Measurements from ENCODE around the gene IRX6.
A peak's percentile ranks its signal among the peaks of the same experiment; 100 is the strongest.

IRX6 gene

DNA sequence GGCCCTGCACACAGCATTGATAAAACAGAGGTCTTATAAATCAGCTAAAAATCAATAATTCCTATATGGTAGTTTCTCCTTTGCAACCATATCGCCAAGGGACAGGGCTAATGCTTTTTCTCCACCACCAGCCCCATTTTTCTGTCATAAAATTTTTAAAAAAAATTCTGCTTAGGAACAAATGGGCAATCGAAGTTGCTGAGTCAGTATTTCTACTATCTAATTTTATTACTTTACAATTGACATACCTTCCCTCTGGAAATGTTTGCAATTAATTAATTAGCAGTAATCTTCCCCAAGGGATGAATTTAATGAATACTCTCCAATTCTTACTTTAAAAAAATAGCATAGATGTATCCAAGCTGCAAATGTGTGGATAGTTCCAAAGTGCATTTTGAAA lies 1.7 kb upstream of the IRX6 start:
- DNase-seq (ENCODE audit: low read depth in 2 of 2): no peak

DNA sequence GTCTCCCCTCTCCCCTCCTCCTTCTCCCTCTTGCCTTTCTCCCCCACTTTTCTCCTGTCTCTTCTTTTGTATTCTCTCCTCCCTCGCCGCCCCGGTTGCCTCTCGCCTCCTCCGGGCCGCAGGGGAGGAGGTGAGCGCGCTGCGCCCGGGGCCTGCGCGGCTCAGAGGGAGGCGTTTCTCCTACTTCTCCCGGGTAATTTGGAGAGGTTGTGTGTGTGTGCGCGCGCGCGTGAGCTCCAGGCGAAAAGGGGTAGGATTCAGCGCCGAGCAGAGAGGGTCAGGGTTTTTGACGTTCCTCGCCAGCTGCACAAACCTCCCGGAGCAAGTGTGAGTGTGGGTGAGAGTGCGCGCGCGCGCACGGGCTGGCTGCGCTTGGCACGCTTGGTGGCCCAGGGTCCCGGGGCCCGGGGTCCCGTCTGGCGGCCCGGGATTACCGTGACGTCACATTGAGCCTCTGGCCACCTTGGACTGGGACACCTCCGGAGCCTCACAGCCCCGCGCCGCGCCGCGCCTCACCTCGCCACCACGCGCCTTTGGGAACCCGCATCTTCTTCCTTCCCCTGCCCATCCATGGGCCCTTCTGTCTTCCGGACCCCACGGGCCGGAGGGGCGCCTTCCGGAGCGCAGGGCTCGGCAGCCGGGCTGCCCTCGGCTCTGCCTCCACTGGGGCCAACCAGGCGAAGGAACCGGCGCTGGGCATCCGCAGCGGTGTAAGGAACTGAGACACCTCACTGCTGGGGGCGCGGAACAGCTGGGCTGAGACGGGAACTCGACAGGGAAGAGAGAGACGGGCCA lies 479 bp downstream of the IRX6 start:
- no peak for DNase-seq (ENCODE audit: low read depth in 2 of 2)

DNA sequence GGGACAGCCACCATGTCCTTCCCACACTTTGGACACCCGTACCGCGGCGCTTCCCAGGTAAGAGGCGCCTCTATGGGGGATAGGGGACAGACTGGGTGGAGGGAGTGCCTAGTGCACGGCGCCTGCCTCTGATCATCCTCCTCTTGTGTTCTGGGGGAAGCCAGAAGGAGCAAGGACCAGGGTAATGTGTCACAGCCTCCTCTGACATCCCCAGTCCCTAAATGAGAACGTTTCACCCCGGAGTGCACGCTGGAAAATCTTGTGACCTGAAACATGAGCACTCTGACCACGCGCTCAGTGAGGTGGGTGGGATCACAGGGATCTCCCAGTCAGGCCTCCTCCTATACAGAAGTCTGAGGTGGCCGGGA lies 1.1 kb downstream of the IRX6 start:
- DNase-seq (ENCODE audit: low read depth in 2 of 2): no peak

DNA sequence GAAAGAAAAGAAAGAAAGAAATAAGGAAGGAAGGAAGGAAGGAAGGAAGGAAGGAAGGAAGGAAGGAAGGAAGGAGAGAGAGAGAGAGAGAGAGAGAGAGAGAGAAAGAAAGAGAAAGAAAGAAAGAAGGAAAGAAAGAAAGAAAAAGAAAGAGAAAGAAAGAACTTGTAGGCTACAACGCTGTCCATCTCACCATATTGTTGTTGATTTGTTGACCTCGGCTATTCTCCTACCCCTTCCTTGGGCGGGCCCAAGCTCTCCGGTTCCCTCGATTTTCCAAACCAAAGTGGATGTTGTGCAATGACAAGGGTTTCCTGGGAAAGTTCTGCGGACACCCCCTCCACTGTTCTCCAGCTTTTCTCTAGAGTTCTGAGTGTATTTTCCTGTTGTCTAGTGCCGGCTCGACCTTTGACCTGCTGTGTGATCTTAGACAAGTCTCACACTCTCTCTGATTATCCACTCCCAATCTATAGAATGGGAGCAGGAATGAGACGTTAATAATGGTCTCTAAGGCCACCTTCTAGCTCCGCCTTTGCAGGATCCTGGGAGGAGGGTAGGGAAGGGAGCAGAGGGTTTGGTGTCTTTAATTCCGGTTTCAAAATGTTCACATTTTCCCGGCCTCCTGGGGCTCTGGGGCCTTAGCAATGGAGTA lies 1.6 kb downstream of the IRX6 start:
- DNase-seq (ENCODE audit: low read depth in 2 of 2): no peak

DNA sequence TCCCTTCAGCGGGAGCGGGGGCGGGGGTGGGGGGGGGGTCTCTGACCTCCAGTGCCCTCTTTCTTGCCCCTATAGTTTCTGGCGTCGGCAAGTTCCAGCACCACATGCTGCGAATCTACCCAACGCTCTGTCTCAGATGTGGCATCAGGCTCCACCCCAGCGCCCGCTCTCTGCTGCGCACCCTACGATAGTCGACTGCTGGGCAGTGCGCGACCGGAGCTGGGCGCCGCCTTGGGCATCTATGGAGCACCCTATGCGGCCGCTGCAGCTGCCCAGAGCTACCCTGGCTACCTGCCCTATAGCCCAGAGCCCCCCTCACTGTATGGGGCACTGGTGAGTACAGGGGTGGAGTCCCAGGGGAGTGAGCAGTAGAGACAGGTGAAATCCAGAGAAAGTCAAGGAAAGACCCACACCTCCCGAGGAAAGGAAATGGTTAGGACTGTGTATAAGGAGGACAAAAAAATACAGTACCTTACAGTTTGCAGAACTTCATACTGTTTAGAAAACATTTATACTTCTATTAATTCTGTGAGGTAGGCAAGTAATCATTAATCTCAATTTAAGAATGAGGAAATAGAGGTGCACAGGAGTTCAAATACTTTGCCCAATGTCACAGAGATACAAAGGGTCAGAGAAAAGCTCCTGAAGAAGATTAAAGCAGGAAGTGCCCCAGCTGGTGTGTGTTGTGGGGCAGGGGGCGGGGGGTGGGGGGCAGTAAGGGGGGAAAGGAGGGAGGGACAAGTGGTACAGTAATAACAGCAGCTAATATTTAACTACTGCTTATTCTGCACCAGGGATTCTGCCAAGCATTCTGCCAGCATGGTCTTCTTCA lies 2.5 kb downstream of the IRX6 start:
- no peak for DNase-seq (ENCODE audit: low read depth in 2 of 2)

DNA sequence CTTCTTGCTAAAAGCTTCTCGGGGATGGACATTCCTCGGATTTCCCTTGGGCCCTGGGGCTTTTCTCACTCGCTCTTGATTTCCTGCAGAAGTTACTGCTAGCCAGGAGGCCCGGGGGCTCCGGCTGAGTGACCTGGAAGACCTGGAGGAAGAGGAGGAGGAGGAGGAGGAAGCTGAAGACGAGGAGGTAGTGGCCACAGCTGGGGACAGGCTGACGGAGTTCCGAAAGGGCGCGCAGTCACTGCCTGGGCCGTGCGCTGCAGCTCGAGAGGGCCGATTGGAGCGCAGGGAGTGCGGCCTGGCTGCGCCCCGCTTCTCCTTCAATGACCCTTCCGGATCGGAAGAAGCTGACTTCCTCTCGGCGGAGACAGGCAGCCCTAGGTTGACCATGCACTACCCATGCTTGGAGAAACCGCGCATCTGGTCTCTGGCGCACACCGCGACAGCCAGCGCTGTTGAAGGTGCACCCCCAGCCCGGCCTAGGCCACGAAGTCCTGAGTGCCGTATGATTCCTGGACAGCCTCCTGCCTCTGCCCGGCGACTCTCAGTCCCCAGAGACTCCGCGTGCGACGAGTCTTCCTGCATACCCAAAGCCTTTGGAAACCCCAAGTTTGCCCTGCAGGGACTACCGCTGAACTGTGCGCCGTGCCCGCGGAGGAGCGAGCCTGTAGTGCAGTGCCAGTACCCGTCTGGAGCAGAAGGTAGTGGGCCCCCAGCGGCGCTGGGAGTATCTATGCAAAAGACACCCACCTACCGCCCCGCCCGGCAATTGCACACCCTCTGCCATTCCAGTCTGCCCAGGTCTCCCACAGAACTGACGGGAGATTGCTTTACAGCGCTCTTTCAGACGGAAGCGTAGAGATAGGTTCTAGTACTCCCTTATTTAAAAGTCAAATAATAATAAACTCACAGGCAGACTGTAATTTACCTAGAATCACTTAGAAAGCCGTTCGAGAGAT lies 4.9 kb downstream of the IRX6 start:
- DNase-seq (ENCODE audit: low read depth in 2 of 2): no peak

DNA sequence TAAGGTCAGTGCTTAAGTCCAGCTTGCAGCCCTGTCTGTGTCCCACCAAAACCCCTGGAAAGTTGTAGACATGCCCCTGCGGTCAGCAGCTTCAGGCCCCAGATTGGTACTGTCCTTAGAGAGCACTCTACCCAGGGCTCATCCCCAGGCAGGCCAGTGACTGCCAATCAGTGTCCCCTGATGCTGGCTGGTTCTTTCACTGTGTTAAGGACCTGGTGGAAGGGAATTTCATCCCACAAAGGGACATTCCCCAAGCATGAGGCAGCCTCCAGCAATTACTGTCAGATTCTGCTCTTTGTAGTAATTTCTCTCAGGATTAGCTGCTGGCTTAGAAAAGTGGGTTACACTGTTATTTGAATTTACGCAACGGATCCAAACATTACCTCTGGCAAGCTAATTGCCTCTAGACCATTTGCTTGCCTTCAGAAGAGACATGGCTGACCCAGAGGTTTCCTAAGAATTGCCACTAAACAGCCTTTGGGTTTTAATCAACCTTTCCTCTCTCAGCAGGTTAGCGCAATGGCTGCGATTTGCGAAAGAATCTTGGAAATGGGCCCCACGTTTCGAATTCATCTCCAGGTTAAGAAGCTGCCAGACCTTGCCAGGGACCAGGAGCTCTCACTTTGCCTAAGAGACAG lies 5.9 kb downstream of the IRX6 start:
- no peak for DNase-seq (ENCODE audit: low read depth in 2 of 2)

DNA sequence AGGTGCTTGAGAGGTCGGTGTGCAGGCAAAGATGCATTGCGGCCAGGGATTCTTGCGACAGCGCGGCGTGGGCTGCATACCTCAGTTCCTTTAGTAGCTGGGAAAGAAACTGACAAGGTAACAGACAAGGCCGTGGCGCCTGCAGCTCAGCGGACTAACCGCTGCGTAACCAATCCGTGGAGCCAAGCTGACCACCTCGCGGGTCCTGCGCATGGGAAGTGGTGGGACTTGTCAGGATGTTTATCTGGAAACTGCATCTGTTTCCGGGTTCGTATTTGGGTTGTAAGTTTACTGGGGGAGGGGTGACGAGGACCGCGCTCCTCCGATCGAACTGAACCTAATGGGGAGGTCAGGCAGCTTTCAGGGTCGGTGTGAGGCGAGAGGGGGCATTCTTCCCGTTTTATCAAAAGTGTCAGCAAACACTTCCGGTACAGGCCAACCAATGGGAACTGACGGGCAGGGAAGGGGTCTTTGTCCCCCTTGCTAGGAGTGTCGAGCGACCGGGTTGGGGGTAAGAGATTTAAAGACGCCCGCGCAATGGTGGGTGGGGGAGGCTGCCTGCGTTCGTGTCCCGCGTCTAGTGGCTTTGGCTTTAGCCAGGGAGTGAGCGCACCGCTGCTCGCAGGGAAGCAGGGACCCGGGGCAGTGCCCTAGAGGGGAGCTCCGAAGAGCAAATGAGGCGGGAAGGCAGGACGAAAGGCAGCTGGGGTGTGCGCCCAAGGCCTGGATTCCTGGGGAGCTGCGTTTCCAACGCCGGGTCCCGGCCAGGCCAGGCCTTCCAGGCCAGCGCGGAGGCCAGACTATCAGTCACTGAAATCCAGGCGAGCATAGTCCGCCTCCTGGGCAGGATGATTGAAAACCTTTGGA lies 7.0 kb downstream of the IRX6 start:
- no peak for DNase-seq (ENCODE audit: low read depth in 2 of 2)

DNA sequence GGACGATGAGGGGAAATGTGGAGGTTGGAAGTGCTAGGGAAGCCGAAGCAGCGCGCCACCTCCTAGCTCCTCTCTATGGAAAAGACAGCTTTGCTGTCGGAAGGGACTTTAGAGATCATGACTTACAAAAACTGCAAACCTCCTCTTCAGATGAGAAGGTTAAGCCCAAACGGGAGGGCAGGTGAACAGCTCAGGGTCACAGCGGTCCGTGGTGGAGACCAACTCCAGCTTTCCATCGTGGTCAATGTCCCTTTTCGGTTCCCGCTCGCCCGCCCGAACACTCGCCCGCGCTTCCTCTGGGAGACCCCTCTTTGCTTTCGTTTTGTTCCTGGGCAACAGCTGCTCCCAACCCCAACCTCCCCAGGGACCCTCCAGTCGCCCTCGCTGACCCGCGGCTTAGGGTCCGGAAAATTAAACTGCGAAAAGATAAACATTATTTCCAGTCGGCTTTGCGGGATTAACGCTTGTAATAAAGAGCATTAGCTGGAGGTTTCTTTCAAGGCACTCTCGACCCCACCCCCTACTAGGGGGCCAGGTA lies 7.7 kb downstream of the IRX6 start:
- no peak for DNase-seq (ENCODE audit: low read depth in 2 of 2)

DNA sequence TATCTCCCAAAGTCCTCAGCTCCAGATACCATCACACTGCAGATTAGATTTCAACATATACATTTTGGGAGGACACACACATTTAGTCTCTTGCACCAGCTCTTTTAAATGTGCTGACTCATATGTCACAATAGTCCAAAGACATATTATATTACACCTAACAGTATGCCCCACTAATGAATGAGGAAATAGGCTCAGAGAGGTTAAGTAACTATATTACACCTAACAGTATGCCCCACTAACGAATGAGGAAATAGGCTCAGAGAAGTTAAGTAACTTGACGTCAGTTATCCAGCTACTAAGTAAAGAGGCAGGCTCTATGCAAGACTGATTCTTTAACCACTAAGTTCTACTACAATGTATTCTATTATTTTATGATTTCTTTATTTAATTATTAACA lies 9.7 kb downstream of the IRX6 start:
- DNase-seq (ENCODE audit: low read depth in 2 of 2): no peak

DNA sequence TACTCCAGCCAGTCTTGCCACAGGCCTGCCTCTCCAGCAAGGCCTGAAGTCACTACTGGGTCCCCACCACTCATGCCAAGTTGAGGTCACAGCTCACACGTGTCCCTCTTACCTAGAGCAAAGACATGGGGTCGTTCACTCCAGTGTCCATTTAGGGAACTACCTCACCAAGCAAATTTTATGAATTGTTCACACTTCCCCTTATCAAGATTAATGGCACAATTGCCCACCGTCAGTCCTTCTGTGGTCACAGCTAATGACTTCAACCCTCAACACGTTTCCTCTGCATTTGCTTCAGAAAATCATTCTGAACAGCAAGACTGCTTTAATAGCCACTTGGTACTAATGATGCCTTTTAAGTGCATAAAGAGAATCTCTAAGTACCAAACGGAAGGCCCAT lies 14.6 kb downstream of the IRX6 start:
- no peak for DNase-seq (ENCODE audit: low read depth in 2 of 2)

DNA sequence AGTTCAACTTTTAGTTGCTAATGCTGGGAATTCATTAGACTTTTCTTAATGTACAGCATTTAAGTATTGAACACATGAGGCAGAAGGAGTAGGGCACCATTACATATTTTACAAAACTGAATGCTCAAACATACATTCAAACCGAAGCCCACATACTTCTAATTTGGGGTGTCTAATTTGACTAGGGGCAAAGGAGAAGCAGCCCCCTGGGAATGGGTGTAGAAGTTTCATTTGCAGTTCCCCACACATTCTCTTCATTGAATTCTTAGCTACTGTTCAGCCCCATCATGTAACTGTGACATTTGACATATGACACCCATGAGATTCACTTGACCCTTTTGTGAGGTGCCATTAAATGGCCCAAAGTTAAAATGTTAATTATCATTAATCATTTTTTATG lies 16.4 kb downstream of the IRX6 start:
- no peak for DNase-seq (ENCODE audit: low read depth in 2 of 2)

DNA sequence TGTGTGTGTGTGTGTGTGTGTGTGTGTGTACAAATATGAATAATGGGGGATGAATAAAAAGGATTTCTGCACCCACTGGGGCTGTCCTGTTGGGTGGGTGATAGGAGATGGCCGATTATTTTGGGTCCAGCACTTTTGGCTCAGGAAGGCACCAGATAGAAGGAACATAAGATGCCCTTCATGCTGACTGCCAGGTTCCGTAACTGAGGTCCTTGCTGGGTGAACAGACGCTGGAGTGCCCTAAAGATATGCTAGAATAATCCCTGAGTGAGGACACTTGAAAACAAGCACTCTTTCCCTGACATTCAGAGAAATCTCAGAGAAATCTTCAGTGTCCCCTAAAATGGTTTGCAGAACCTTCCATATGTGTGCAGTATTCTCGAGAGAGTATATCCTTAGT lies 17.7 kb downstream of the IRX6 start:
- DNase-seq (ENCODE audit: low read depth in 2 of 2): no peak

DNA sequence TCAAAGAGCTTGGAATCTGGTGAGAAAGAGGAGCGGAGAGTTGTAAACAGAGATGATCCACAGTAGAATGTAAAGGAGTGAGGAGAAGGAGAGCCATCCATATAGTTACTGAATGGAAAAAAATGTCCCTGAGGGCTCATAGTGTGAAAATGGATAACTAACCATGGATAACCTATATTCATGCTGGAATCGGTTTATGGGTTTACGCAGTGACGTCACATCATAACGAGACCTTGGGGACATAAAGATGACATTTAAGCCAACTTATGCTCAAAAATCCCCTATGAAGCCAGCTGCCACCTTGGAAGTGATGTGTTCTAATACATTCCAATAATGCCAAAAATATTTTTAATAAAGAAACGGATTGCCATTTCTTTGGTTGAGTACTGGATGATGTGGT lies 22.5 kb downstream of the IRX6 start:
- no peak for DNase-seq (ENCODE audit: low read depth in 2 of 2)

DNA sequence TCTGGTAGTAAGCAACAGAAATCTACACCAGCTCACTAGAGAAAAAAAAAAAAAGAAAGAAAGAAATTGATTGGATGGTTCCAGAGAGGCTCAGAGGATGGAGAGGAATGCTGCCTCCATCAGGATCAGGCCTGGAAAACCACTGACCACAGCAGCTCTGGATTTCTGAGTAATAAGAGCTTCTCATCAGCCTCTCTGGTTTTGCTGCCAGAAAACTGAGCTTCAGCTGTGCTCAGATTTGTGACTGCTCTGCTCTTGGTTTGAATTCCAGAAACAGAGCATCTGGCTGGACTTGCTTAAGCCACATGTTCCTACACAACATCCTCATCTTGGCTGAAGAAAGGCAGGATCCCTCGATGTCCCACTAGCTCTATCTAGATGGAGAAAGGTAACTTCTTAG lies 25.9 kb downstream of the IRX6 start:
- DNase-seq (ENCODE audit: low read depth in 2 of 2): peak; percentile 18 to 24

DNA sequence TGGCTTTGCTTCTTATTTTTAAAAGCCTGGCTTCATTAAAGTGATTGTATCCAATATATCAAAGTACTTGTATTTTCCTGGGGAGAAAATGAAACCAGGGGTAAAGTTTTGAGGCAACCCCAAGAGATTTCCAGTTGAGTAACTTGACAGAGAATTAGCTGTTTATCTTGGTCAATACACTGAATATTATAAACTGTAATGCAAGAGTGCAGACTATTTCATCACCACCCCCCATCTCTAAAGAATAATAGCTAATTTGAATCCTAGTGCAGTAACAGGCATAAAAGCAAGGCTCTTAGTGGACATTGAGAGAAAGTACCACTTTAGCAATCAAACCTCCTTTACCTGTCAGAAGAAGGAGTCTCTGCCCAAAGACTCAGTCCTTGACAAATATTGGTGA lies 27.0 kb downstream of the IRX6 start:
- DNase-seq (ENCODE audit: low read depth in 2 of 2): no peak

DNA sequence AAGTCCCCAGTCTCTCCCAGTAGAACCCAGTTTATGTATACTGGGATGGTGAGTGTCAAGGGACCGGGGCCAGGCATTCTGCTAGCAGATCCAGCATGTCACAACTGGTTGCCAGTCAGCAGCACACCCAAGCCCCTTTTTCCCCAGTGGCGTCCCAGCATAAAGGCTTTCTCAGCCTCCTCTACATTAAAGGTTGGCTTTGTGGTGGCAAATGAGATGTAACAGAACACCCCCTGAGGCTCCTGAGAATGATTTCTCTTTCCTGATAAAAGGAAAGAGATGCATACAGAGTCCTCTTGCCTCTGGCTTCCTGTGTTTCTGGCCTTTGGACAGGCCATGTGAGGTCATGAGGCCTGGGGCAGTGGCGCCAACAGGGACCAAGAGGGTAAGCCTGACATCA lies 27.9 kb downstream of the IRX6 start:
- no peak for DNase-seq (ENCODE audit: low read depth in 2 of 2)

DNA sequence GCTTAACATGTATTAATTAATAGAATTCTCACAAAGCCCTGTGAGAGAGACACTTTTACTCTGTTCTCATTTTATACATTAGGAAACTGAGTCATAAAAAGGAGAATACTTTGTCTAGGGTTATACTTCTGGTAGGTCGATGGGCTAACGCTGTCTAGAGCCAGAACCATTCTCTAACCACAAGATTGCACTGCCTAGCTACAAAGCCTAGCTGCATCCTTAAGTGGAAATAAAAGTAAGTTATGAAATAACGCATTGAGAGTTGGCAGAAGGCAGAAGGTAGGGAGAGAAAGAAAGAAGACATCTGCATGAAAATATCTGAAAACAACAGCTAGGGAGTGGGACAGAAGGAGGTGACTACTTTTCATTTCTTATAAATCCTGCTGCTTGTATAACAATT lies 33.2 kb downstream of the IRX6 start:
- no peak for DNase-seq (ENCODE audit: low read depth in 2 of 2)

DNA sequence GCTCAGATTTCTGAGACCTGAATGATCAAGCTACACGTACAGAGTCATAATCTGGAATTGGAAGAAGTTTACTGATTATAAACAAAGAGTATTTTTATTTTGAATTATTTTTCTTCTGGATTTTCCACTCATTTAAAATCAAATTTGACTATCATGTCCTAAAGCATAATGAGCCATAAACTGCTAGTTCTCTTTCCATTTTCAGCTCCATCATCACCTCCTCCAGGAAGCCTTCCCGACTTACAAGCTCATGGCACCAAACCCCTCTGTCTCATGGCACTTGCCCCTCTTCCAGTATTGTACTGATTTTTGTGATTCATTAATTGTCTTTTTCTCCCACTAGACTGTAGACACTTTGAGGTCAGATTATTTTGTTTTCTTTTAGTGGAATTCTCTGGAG lies 35.9 kb downstream of the IRX6 start:
- no peak for DNase-seq (ENCODE audit: low read depth in 2 of 2)

DNA sequence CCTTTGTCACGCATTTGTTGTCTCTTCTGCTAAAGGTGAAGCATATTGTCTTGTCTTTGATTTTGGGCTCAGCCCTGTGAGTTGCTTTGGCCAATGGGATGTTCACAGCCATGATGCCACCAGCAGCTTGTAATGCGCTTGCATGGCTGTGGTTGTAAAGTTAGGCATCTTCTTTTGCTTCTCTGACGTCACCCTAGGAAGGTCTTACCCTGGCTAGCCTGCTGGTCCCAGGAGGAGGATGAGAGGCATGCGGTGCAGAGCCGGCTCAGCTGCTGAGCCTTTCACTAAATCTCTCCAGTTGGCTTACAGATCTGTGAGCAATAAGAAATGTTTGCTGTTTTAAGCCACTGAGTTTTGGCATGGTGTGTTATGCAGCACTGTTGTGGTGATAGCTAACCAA lies 40.8 kb downstream of the IRX6 start:
- no peak for DNase-seq (ENCODE audit: low read depth in 2 of 2)
